Stimulated activated CD8-positive, alpha-beta memory T cell treated with anti-CD3 and anti-CD28 coated beads, Interleukin-4, amount 100 ng/mL, for 1 hour (primary cell): ENCODE results near the gene KLHL17.
"Not testable (repeated sequence)": the region's sequence is repeated elsewhere in the genome, so short reads cannot be mapped to it uniquely, and the experiment has no call there.

ENCODE experiments used
- DNase-seq, 2 donors: peaks; one replicate each; pipeline ENCODE4 v3.0.0-alpha.2; 2020; ENCODE audit warnings: low read depth in 2 of 2, low spot score in 1 of 2

KLHL17 gene

DNA sequence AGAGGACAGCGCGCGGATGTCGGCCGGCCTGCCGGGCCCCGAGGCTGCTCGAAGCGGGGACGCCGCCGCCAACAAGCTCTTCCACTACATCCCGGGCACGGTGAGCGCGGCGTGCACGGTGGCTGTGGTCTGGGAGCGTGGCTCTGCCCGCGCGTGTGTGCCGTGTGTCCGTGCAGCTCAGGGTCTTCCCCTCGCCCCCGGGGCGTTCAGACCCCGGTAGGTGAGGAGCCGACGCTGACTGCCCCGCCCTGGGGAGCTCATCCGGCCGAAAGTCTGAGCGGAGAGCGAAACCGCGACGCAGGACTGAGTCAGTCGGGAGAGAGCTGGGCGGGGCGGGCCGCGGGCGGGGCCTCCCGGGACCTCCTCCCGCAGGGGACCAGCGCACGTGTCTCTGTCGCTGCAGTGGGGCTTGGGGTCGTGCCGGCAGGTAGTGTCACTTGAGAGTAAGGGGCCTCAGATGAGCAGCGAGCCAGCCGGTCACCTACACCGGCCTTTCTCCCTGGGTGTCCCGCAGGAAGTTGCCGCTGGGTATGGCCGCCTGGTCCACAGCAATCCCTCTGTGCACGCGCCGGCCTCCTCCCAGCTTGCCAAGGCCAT, 6.4 kb downstream of the KLHL17 start:
- DNase-seq: peak; percentile 59 to 70

DNA sequence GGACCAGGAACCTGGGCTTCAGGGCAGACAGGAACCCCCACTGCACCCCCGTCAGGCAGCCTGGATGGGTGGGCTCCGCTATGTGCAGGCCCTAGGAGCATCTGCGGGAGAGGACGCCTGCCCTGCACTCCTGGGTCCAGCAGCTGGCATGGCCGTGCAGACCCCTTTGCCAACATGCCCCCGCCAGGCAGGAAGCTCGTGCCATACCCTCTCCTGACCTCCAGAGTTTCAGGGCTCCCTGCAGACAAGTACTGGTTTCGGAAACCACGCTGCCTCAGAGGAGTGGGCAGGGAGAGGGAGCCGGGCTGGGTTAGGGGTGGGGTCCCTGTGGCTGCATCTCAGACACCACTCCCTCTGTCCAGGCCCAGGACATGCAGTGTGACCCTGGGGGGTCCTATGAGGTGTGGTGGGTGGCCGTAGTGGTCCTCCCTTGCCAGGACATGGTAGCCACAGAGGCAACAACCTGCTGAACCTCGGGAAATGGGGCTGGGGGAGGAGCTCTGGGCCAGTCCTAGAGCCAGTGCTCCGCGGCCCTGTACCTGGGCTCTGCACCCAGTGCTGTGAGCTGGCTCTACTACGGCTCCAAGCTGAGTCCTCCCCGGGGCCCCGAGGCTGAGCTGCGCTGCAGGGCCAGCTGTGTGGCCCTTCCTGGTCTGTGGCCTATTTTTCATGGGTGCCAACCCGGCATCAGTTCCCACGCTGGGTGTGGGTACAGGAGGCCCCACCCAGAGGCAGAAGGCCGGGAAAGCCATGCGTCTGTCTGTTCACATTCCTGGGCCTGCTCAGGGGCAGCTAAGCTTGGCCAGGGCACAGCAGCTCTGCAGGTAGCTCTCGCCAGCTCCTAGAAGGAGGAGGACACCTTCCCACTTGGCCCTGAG, 7.3 kb downstream of the KLHL17 start:
- no peak for DNase-seq

DNA sequence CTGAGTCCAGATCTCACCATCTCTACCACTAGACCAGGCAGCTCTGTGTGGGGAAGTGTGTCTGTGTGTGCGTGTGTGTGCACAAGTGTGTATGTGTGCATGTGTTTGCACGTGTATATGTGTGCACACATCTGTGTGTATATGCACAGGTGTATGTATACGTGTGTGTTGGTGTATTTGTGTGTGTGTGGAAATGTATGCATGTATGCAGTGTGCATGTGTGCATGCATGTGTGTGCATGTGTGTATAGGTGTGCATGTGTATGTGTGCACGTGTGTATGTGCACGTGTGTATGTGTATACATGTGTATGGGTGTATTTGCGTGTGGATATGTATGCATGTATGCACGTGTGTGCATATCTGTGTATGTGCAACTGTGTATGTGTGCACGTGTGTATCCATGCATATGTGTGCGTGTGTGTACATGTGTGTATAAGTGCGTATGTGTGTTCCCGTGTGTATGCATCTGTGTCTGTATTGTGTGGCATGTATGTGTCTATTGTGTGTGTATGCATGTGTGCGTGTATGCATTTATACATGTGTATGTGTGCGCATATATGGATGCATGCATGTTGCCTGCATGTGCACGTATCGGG, 9.0 kb downstream of the KLHL17 start:
- DNase-seq: no peak

DNA sequence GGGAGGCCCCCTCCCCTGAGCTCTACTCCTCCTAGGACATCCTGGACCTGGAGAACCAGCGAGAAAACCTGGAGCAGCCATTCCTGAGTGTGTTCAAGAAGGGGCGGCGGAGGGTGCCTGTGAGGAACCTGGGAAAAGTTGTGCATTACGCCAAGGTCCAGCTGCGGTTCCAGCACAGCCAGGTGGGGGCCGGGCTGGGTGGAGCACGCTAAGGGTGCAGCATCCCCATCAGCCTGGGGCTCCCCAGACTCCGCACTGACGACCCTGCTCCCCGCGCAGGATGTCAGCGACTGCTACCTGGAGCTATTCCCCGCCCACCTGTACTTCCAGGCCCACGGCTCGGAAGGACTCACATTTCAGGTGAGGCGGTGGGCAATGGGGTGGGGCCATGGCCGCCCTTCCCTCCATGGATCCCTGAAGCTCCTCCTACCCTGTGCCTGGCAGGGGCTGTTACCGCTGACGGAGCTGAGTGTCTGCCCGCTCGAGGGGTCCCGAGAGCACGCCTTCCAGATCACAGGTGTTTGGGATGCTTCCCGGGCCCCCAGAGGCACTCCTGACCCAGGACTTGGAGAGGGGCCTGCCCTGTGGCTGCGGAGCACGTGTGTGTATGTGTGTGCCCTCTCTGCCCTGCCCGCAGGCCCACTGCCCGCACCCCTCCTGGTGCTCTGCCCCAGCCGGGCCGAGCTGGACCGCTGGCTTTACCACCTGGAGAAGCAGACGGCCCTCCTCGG, 10.0 kb downstream of the KLHL17 start:
- DNase-seq: no peak

DNA sequence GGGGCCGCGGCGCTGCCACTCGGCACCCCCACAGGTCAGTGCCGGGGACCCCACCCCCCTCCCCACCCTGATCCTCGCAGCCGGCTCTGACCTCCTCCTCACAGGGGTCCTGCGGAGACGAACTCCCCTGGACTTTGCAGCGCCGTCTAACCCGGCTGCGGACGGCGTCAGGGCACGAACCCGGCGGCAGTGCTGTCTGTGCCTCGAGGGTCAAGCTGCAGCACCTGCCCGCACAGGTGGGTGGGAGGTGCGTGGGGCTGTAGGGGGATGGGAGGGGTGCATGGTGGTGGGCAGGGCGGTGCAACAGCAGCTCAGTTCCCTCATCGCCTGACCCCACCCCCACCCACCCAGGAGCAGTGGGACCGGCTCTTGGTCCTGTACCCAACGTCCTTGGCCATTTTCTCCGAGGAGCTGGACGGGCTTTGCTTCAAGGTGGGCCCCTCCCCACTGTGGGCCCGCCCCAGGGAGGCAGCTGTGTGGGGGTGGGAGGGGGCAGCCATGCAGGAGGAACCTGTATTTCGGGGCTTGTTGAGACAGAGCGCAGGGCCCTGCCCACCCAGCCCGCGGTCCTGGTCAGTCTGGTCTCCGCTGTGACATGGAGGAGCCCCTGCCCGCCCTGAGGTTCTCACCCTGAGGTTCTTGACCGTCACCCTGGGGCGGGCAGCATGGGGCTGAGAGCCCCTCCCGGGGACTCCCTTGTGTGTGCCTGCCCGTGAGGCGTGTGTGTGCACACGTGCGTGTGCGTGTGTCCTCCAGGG, 10.8 kb downstream of the KLHL17 start:
- no peak for DNase-seq

DNA sequence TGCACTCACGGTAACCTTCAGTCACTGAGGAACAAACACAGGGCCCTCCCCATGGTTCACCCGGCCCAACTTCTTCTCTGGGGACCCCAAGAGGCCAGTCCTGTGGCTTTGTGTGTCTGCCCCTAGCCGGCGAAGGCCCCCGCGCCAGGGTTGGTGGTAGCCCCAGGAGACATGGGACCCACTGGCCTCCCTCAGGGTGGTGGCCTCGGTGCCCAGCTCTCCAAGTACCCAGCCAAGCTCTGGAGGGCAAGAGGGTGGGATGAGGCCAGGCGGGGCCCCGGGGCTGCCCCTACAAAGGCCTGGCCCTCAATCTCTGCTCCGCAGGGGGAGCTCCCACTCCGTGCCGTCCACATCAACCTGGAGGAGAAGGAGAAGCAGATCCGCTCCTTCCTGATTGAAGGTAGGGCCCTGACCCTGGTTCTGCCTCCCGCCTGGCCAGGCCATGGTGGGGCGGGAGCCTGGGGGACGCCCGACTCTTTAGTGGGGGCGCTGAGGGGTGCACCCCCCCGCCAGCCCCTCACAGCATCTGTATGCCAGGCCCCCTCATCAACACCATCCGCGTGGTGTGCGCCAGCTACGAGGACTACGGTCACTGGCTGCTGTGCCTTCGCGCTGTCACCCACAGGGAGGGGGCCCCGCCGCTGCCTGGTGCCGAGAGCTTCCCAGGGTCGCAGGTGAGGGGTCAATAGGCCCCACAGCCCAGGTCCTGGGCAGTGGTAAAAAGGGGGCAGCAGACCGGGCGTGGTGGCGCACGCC, 11.5 kb downstream of the KLHL17 start:
- no peak for DNase-seq

DNA sequence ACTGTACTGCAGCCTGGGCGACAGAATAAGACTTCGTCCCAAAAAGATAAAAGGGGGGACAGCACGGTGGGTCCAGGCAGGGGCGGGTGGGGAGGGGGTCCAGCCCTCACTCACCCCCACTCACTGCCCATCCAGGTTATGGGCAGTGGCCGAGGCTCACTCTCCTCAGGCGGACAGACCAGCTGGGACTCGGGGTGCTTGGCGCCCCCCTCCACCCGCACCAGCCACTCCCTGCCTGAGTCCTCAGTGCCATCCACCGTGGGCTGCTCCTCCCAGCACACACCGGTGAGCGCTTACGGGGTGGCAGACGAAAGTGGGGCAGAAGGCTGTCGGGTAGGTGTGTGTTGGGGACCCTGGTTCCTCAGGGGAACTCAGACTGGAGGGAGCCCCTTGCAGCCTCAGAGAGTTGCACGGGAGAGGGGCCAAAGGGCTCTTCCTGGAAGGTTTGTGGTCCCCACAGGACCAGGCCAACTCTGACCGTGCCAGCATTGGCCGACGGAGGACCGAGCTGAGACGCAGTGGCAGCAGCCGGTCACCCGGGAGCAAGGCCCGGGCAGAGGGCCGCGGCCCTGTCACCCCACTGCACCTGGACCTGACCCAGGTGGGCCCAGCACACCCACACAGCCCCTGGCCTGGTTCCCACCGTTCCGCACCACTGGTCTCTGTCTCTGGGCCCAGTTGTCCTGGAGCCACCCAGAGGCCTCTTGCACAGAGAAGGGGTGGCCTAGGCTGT, 12.5 kb downstream of the KLHL17 start:
- DNase-seq: no peak

DNA sequence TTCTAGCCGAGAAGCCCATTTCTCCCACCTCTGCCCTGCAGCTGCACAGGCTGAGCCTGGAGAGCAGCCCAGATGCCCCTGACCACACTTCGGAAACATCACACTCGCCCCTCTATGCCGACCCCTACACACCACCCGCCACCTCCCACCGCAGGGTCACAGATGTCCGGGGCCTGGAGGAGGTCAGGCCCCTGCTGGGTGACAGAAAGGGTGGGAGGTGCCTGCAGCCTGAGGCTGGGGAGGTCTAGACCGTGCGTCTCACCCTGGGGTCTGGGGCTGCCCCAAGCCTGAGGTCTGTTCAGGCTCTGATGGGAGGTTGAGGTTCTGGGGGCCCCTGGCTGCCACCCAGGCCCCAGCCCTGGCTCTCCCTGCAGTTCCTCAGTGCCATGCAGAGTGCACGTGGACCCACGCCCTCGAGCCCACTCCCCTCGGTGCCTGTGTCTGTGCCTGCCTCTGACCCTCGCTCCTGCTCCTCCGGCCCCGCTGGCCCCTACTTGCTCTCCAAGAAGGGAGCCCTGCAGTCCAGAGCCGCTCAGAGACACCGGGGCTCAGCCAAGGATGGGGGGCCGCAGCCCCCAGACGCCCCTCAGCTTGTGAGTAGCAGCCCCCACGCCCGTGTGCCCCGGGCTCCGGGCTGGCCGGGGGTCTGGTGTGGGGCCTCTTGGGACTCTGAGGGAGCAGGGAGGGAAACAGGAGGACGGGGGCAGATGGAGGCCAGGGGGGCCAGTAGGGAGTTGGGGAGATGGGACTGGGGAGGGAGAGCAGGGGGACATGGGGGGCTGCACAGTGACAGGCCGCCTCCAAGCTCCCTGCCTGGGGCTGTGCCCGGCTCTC, 13.3 kb downstream of the KLHL17 start:
- DNase-seq: no peak

DNA sequence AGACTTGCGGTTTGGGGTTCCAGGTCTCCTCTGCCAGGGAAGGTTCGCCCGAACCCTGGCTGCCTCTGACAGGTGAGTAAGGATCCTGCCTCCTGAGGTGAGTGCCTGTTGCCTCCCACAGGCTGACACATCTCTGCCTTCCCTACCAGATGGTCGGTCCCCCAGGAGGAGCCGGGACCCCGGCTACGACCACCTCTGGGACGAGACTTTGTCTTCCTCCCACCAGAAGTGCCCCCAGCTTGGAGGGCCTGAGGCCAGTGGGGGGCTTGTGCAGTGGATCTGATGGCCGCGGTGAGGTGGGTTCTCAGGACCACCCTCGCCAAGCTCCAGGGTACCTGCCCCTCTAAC, 13.9 kb downstream of the KLHL17 start:
- no peak for DNase-seq

DNA sequence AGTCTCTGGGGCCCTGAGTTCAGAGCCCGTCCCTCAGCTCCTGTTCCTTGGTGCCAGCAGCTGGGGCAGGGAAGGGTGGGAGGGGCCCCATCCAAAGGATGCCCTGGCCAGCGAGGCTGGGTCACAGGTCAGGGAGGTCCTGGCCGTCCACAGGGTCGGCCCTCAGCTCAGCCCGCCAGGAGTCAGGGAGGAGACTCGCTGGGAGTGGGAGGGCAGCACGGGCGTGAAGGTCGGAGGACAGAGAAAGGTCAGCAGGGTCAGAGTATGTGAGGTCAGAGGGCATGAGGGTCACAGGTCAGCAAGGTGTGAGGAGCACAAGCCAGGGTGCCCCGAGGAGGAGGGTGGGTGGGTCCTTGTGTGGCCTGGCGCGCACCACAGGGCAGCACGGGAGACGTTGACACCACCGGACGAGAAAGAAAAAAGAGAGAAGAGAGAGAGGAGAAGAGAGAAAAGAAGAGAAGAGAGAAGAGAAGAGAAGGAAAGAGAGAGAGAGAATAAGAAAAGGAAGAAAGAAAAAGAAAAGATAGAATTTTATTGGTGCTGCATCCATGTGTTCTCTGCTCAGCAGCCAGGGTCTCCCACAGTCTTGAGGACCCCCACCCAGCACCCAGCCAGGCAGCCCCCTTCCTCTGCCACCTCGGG, 14.4 kb downstream of the KLHL17 start:
- DNase-seq: no peak

DNA sequence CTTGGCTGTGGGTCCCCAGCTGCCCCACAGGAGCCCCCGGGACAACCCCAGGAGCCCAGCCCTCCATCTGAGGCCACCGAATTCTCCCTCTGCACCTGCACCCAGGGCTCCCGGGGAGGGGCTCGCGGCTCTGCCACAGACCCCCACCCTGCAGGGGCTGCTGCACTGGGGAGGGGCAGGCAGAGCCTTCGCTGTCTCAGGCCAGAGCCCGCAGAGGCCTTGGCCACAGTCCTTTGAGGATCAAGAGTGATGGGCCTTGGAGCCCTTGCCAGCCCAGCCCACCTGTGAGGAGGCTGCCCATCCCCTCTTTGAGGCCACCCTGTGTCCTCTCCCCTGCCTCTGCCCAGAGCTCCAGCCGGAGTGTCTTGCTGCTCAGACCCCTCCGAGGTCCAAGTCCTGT, 15.0 kb downstream of the KLHL17 start:
- no peak for DNase-seq

DNA sequence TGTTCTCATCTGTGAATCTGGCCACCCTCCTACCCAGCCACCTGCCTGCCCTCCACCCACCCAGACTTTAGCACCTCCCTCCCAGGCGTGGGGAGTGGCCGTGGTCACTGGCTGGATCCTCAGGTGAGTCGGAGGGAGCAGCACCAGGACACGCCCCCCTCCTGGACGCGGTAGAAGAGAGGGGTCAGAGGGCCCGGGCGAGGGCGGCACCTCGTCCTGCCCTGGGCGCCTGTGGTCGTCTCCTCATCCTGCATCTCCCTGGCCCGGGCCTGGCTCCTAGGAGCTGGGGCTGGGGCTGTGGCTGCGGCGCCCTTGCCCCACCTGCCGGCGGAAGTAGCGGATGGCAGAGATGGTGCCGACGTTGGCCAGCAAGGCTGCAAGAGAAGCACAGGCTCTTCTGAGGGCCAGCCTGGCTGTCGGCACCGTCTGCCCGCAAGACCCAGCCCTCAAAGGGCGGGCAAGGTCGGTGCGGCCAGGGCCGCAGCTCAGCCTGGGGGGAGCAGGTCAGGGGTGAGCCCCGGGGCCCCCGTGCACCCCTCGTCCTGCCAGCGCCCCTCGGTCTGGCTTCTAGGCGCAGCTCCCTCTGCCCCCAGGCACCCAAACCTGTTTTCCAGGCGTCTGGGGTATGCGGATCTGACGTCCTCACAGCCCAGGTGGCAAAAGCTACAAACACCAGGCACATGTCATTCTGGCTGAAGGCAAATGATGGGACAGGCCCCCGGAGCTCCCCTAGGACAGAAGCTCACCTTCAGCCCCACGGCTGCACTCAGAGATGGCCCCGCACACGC, 15.7 kb downstream of the KLHL17 start:
- DNase-seq: peak in 1 of 2 donors; percentile 52

DNA sequence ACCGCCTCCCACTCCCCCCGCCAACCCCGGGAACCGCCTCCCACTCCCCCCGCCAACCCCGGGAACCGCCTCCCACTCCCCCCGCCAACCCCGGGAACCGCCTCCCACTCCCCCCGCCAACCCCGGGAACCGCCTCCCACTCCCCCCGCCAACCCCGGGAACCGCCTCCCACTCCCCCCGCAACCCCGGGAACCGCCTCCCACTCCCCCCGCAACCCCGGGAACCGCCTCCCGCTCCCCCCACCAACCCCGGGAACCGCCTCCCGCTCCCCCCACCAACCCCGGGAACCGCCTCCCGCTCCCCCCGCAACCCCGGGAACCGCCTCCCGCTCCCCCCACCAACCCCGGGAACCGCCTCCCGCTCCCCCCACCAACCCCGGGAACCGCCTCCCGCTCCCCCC, 16.4 kb downstream of the KLHL17 start:
- DNase-seq: not testable (repeated sequence)

DNA sequence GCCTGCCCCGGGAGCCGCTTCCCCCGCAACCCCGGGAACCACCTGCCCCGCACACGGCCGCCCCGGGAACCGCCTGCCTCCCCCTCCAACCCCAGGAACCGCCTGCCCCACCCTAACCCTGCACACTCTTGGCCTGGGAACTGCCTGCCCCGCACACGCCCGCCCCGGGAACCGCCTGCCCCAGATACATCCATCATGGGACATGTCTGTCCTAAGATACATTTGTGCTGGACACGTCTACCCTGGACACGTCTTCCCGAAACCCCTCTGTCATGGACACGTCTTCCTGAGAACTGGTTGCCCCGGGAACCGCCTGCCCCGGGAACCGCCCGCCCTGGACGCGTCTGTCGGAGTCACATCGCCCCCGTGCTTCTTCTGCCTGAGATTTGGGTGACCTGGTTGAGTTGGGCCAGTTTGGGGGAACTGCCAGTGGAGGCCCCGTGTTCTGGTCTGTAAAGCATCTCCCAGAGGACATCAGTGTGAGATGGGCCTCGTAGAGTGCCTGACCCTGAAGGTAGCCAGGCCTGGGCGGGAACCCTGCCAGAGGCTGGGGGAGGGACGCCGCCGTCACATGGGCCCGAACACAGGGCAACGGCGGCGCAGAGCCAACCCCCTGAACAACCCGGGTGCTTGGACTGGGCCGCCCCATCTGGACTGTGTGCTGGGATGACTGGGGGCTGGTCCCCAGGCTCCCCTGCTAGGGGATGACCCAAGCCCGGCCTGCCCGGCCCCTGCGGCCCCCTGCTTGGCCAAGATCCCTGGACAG, 17.9 kb downstream of the KLHL17 start:
- DNase-seq: no peak

DNA sequence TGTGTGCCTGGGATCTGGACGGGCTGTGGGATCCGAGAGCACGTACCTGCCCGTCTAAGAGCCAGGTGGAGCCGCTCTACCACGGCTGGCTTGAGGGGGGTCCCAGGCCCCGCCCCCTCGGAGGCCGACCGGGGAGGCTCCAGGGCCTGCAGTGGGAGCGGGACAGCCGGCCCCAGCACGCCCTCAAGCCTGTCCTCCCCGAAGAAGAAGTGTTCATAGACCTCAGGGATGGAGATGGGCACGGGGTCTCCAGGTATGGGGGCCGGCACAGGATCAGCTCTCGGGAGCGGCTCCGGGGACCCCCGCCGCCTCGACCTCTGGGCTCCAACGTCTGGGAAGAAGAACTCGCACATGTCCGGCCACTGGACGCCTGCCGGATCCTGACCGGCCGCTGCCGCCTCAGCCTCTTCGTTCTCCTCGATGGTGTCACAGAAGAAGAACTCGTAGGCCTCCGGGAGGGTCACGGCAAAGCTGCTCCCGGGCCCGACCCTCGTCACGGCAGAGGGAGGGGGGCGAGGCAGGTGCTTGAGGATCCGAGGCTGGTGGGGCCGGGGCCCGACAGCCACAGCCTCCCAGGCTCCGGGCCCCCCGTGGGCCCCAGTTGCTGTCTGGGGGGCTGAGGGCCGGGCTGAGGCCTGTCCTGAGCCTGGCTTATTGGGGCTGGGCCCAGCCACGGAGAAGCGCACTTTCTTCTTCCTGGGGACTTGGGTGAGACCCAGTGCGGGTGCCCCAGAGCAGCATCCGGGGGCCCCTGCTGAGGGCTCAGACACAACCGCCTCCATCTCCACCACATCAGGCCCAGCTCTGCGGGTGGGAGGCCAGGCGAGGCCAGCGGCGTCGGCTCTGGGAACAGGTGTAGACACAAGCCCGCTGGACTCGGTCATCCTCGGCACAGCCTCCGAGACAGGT, 18.7 kb downstream of the KLHL17 start:
- no peak for DNase-seq

DNA sequence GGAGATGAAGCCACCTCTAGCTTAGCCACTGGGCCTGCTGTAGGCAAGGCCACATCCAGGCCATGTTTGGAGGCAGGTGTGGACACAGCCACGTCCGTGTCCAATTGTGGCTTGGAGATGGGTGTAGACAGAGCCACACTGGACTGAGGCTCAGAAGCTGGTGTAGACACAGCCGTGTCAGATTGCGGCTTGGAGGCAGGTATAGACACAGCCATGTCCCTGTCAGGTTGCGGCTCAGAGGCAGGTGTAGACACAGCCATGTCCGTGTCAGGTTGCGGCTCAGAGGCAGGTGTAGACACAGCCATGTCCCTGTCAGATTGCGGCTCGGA, 19.3 kb downstream of the KLHL17 start:
- DNase-seq: no peak
